Activated CD4-positive, alpha-beta memory T cell treated with anti-CD3 and anti-CD28 coated beads for 36 hours (primary cell): ENCODE results near the gene GTF2B. TPM values are rescaled to one million over a fixed set of nuclear protein-coding genes. Genes with fewer than 3 reads are reported as not detected.
"Not testable (repeated sequence)": the region's sequence is repeated elsewhere in the genome, so short reads cannot be mapped to it uniquely, and the experiment has no call there.

ENCODE experiments used
- CTCF ChIA-PET: fragments of 350-600 bp; sonication (Branson Sonifier 250); formaldehyde crosslinking; loops from one replicate; lab custom pipeline; 2021; ENCODE audit warnings: antibody characterized with exemption, inconsistent platforms; lab: Charles Lee
- POLR2A ChIA-PET: fragments of 350-600 bp; sonication (Branson Sonifier 250); formaldehyde crosslinking; loops from one replicate; lab custom pipeline; 2021; ENCODE audit warnings: antibody characterized with exemption; lab: Charles Lee
- DNase-seq: peaks from one replicate; pipeline ENCODE4 v3.0.0-alpha.2; 2020
- H3K27ac Mint-ChIP-seq: one replicate; pipeline ENCODE4 v1.8.0; 2021; ENCODE audit warnings: mixed read lengths
- H3K27me3 Mint-ChIP-seq: one replicate; pipeline ENCODE4 v1.8.0; 2021; ENCODE audit warnings: mixed read lengths
- H3K36me3 Mint-ChIP-seq: one replicate; pipeline ENCODE4 v1.8.0; 2021; ENCODE audit warnings: mixed read lengths
- H3K4me1 Mint-ChIP-seq: one replicate; pipeline ENCODE4 v1.8.0; 2021; ENCODE audit warnings: low read depth, mixed read lengths
- H3K4me3 Mint-ChIP-seq: one replicate; pipeline ENCODE4 v1.8.0; 2021; ENCODE audit warnings: mild to moderate bottlenecking, mixed read lengths
- H3K9me3 Mint-ChIP-seq: one replicate; pipeline ENCODE4 v1.8.0; 2021; ENCODE audit warnings: mixed read lengths
- intact Hi-C: fragments of 100-400 bp; cut with micrococcal nuclease; formaldehyde crosslinking; loops from one replicate; pipeline ENCODE4 v1.15.1; 2023
- total RNA-seq, 2 experiments: library from RNA; stranded (reverse); gene quantifications; one replicate each; pipeline ENCODE4 v1.2.3, GENCODE V29; 2021

Gene GTF2B
- total RNA-seq, 2 experiments from 2014 or later = 34.2 to 39.4 TPM

DNA sequence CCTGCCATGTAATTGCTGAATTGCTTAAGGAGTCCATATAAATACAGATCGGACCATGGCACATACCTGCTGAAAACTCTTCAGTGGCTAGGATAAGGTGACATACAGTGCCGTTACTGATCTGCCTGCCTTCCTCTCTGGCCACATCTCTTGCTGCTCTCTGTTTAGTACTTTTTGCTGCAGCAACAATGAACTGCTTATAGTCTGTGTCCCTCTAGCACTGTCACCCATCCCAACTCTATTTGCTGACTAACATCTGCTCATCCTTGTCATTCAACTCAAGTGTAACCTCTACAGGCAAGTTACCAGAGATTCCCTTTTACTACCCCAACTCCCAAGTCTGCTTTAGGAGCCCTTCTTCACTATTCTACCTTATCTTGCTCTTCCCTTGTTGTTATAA lies 65.6 kb downstream of the GTF2B start:
- H3K4me3 Mint-ChIP-seq = no peak overlapping the region
- H3K27me3 Mint-ChIP-seq = no peaks in the 10 kb centered on the region
- CTCF ChIA-PET = no interaction called here
- intact Hi-C loops = no loop called here
- H3K36me3 Mint-ChIP-seq = peaks cover 6% of the 10 kb centered on the region
- no peak overlapping the region for H3K27ac Mint-ChIP-seq
- no peaks in the 10 kb centered on the region for H3K9me3 Mint-ChIP-seq
- DNase-seq = no peak
- no peaks in the 10 kb centered on the region for H3K4me1 Mint-ChIP-seq
- POLR2A ChIA-PET = no interaction called here

- H3K27ac Mint-ChIP-seq, DNase-seq, H3K9me3 Mint-ChIP-seq, intact Hi-C loops, H3K4me3 Mint-ChIP-seq, H3K4me1 Mint-ChIP-seq, H3K27me3 Mint-ChIP-seq, CTCF ChIA-PET, POLR2A ChIA-PET: not testable (repeated sequence)
- H3K36me3 Mint-ChIP-seq = peaks cover 26% of the 10 kb centered on the region
These were observed 71.7 kb downstream of the GTF2B start for GRCh38 chr1:88819642-88820041.

DNA sequence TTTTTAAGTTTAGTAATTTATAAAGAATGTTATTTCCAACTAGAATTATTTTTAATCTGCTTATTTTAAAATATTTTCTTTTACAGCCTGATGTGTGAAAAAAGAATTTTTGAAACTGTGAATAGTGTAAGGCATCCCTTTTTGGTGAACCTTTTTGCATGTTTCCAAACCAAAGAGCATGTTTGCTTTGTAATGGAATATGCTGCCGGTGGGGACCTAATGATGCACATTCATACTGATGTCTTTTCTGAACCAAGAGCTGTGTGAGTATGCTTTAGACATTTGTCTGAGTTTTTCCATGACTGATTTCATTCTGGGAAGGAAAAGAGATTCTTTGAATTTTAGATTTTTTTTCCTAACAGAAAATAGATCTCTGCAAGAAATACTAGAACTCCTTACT lies 77.9 kb downstream of the GTF2B start:
- POLR2A ChIA-PET = no interaction called here
- DNase-seq = no peak
- no peaks in the 10 kb centered on the region for H3K27me3 Mint-ChIP-seq
- H3K9me3 Mint-ChIP-seq = no peaks in the 10 kb centered on the region
- intact Hi-C loops = no loop called here
- CTCF ChIA-PET = no interaction called here
- no peaks in the 10 kb centered on the region for H3K4me1 Mint-ChIP-seq
- no peak overlapping the region for H3K4me3 Mint-ChIP-seq
- no peak overlapping the region for H3K27ac Mint-ChIP-seq
- H3K36me3 Mint-ChIP-seq = peaks cover 32% of the 10 kb centered on the region

- H3K27ac Mint-ChIP-seq = no peak overlapping the region
- H3K4me1 Mint-ChIP-seq = no peaks in the 10 kb centered on the region
- DNase-seq = no peak
- no peaks in the 10 kb centered on the region for H3K27me3 Mint-ChIP-seq
- POLR2A ChIA-PET = no interaction called here
- no peaks in the 10 kb centered on the region for H3K9me3 Mint-ChIP-seq
- CTCF ChIA-PET = no interaction called here
- intact Hi-C loops = no loop called here
- no peak overlapping the region for H3K4me3 Mint-ChIP-seq
- peaks cover 25% of the 10 kb centered on the region for H3K36me3 Mint-ChIP-seq
These were observed 79.0 kb downstream of the GTF2B start for GRCh38 chr1:88812366-88812765.

GRCh38 chr1:88803444-88803843 lies 87.9 kb downstream of the GTF2B start:
- DNase-seq = no peak
- CTCF ChIA-PET = interaction anchor here (1.0 to 1.5 kb wide), 2 partner anchors 12 to 73 kb away, joined by 3 read pairs; no protein-coding TSS in a partner anchor
- H3K27me3 Mint-ChIP-seq = no peaks in the 10 kb centered on the region
- POLR2A ChIA-PET = no interaction called here
- H3K27ac Mint-ChIP-seq = no peak overlapping the region
- H3K4me1 Mint-ChIP-seq = peaks cover 13% of the 10 kb centered on the region
- intact Hi-C loops = no loop called here
- no peak overlapping the region for H3K4me3 Mint-ChIP-seq
- peaks cover 4% of the 10 kb centered on the region for H3K9me3 Mint-ChIP-seq
- peaks cover 26% of the 10 kb centered on the region for H3K36me3 Mint-ChIP-seq

DNA sequence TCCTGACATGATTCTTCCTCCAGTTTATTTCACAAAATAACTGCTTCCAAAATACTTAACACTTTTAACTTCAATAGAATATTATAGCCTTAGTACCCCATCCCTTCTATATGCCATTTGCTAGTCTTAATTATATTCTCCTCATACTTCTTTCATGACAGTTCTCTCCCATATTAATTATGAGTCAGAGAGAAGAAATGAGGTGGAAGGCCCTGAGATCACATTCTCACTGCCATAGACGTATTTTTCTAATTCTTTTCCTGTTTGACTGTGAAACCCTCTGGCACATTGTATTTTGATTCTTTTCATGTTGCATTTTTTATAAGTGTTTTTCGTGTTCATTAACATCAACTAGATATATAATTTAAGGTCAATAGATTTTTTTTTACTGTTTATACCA lies 88.4 kb downstream of the GTF2B start:
- ChIA-PET CTCF (interaction anchor here (1.5 to 2.0 kb wide), 2 partner anchors 13 to 74 kb away, joined by 3 to 11 read pairs; no protein-coding TSS in a partner anchor), POLR2A (no interaction called here)
- Mint-ChIP-seq H3K4me3 (no peak overlapping the region), H3K36me3 (peaks cover 26% of the 10 kb centered on the region), H3K27ac (peak overlapping the region; percentile 42), H3K9me3 (peaks cover 4% of the 10 kb centered on the region), H3K27me3 (no peaks in the 10 kb centered on the region), H3K4me1 (peaks cover 13% of the 10 kb centered on the region)
- intact Hi-C loops = no loop called here
- no peak for DNase-seq

Other genes starting within 250 kb of the GTF2B start
- gene PKN2, start 207.3 kb downstream of the GTF2B start, total RNA-seq = 10 to 100 TPM; 16.2 to 17.9 TPM
- 10 to 100 TPM; 66.8 to 71.4 TPM for gene KYAT3, start 101.1 kb upstream of the GTF2B start, total RNA-seq
- gene RBMXL1, start 101.1 kb upstream of the GTF2B start, total RNA-seq = 10 to 100 TPM; 28.1 to 31.5 TPM
- gene GBP3, start 131.3 kb upstream of the GTF2B start, total RNA-seq = 1 to 10 TPM; 4.5 to 5.7 TPM
- gene GBP1, start 173.6 kb upstream of the GTF2B start, total RNA-seq = 10 to 100 TPM; 66.9 to 67.9 TPM
- 100 to 1,000 TPM; 396 to 403 TPM for gene GBP2, start 234.5 kb upstream of the GTF2B start, total RNA-seq